ENCODE measurements around the gene YBX3. TPM values are rescaled to one million over a fixed set of nuclear protein-coding genes. Genes with fewer than 3 reads are reported as not detected.
A peak's percentile ranks its signal among the peaks of the same experiment; 100 is the strongest.

The YBX3 gene
- total and polyA plus RNA-seq, 2 of the 13 experiments (the other 11 are each of a cell fraction or from before 2014, with no cell fraction given) = 77.5 to 99.6 TPM

DNA sequence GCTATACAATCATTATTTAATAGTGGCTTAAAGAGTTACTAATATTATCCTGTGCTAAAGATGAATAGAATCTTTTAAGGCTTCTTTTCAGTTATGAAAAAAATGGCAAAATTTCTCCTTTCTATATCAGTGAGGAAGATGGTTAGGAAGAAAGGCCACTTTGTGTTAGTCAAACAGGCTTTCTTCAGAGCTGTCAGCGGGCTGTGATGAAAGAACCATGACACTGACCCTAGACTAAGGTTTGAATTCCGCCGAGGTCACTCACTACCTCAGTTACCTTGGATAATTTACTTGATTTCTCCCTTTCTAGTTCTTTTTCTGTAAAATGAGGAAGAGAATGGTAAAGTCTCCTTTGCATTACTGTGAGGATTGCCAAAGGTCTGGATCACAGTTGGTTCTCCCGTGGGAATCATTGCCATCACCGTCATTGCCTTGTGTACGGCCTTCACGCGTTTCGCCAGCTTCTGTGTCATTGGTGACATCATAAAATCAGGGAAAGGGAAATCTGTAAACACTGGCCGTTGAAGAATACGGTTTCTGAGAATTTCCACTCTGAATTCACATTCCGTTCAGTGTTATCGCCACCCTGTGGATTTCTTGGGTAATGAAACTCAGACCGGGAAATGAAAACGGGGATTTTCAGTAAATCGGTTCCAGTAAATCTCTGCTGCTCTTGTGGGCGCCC is 26.7 kb upstream of the YBX3 start (continued):
- TF ChIP-seq KLF15 (CRISPR knock-in tag; IDR thresholded peaks at IDR 0.05; ENCODE audit: borderline replicate concordance) (no peak), BRD4 (CRISPR knock-in tag; IDR thresholded peaks at IDR 0.05) (no peak), MTF2 (CRISPR knock-in tag; IDR thresholded peaks at IDR 0.05; ENCODE audit: borderline replicate concordance) (no peak), CAMTA2 (CRISPR knock-in tag; IDR thresholded peaks at IDR 0.05; ENCODE audit: borderline replicate concordance) (no peak), ELF3 (CRISPR knock-in tag; IDR thresholded peaks at IDR 0.05) (peak; percentile 89)

DNA sequence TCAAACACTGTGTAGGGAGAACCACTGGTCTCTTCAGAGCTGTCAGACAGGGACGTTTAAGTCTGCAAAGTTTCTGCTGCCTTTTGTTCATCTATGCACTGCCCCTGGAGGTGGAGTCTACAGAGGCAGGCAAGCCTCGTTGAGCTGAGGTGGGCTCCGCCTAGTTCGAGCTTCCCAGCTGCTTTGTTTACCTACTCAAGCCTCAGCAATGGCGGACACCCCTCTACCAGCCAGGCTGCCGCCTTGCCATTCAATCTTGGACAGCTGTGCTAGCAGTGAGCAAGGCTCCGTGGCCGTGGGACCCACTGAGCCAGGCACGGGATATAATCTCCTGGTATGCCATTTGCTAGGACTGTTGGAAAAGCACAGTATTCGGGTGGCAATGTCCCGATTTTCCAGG is 24.6 kb upstream of the YBX3 start:
- peak; percentile 53; the same call in 2 of the 3 replicates for ATAC-seq
- Histone ChIP-seq H3K4me1 (ENCODE audit: insufficient read depth, low read length) (peaks cover 16% of the 10 kb centered on the region; the same call in 1 of the 2 replicates), H3K79me2 (ENCODE audit: insufficient read depth, low read length) (no peaks in the 10 kb centered on the region), H4K20me1 (ENCODE audit: insufficient read depth, low read length) (no peaks in the 10 kb centered on the region), H3K36me3 (replicated peaks in 1 of 2; ENCODE audit: control insufficient read depth in 1 of 2, insufficient read depth in 2 of 2, low read length in 2 of 2) (no peaks in the 10 kb centered on the region), H3K9ac (ENCODE audit: insufficient read depth, low read depth, low read length) (no peak overlapping the region), H3K27me3 (ENCODE audit: control insufficient read depth in 1 of 2, insufficient read depth in 2 of 2, low read length in 2 of 2) (no peaks in the 10 kb centered on the region; a peak in 1 of 5 replicates), H3K4me2 (ENCODE audit: low read depth, low read length) (peak overlapping the region; percentile 65), H3K4me3 (replicated peaks in 1 of 3; ENCODE audit: insufficient read depth in 1 of 3, low read depth in 2 of 3, low read length in 3 of 3) (peak overlapping the region; percentile 47 to 59 (median 49); a peak in 4 of 6 replicates), H3K9me3 (ENCODE audit: low read length) (no peaks in the 10 kb centered on the region), H3K27ac (ENCODE audit: extremely low read length, insufficient read depth, low read length) (no peak overlapping the region), H2AFZ (ENCODE audit: low read length) (peak overlapping the region; percentile 78)
- 10% methylated on average over 9 of the region's 11 CpGs for WGBS (ENCODE audit: low lambda C conversion rate)
- DNase-seq (ENCODE audit: low spot score) = peak; percentile 25
- intact Hi-C loops (cut with micrococcal nuclease; ENCODE audit: unreplicated experiment) = loop anchor here (5.0 kb wide), 1 partner anchor 140 kb away; no protein-coding TSS in a partner anchor
- no TSS peak for BruUV-seq (replicated peaks)
- ChIA-PET POLR2A (interaction anchor here (1.1 to 1.8 kb wide), 3 partner anchors 24 to 424 kb away, joined by 3 to 5 read pairs (median 5); partner anchors contain the start of genes SMIM10L1 and YBX3), CTCF (ENCODE audit: low intra/inter-chr PET ratio, low total read pairs) (no interaction called here)
- no peak for FAIRE-seq
- in situ Hi-C loops (cut with HindIII; ENCODE audit: extremely low pct_ligation_motif_present, low pct_unique_long_range_greater_than_20kb) = no loop called here
- TF ChIP-seq RXRA (CRISPR knock-in tag; IDR thresholded peaks at IDR 0.05) (0 out of 2 replicates have a peak, but pooled peaks have one; percentile 26), ZNF687 (CRISPR knock-in tag; IDR thresholded peaks at IDR 0.05) (peak; percentile 25; the same call in 1 of the 2 replicates), ZNF749 (CRISPR knock-in tag; IDR thresholded peaks at IDR 0.05; ENCODE audit: borderline replicate concordance) (no peak), FOXA3 (CRISPR knock-in tag; IDR thresholded peaks at IDR 0.05) (0 out of 2 replicates have a peak, but pooled peaks have one; percentile 23), CTCF (CRISPR knock-in tag; IDR thresholded peaks at IDR 0.05) (0 out of 2 replicates have a peak, but pooled peaks have one; percentile 10), ZNF264 (CRISPR knock-in tag; IDR thresholded peaks at IDR 0.05) (no peak)
- TF ChIP-seq, protein P1, sequence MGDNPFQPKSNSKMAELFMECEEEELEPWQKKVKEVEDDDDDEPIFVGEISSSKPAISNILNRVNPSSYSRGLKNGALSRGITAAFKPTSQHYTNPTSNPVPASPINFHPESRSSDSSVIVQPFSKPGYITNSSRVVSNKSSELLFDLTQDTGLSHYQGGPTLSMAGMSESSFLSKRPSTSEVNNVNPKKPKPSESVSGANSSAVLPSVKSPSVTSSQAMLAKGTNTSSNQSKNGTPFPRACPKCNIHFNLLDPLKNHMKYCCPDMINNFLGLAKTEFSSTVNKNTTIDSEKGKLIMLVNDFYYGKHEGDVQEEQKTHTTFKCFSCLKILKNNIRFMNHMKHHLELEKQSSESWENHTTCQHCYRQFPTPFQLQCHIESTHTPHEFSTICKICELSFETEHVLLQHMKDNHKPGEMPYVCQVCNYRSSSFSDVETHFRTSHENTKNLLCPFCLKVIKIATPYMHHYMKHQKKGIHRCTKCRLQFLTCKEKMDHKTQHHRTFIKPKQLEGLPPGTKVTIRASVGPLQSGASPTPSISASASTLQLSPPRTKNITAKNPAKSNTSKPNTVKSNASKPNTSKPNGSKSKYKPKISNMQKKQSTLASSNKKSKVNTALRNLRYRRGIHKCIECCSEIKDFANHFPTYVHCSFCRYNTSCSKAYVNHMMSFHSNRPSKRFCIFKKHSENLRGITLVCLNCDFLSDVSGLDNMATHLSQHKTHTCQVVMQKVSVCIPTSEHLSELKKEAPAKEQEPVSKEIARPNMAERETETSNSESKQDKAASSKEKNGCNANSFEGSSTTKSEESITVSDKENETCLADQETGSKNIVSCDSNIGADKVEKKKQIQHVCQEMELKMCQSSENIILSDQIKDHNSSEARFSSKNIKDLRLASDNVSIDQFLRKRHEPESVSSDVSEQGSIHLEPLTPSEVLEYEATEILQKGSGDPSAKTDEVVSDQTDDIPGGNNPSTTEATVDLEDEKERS (CRISPR knock-in tag; IDR thresholded peaks at IDR 0.05) = 0 out of 2 replicates have a peak, but pooled peaks have one; percentile 18

All from HepG2 (cell line).